ENCODE results near the gene KDELR1. TPM values are rescaled to one million over a fixed set of nuclear protein-coding genes. Genes with fewer than 3 reads are reported as not detected.

Gene KDELR1
- total and polyA plus RNA-seq, 9 of the 15 experiments (the other 6 are each of a cell fraction or from before 2014, with no cell fraction given) = 6.1 to 165 (median 58.5) TPM

- TF ChIP-seq ZBED1 (IDR thresholded peaks at IDR 0.05) (no peak), ASH1L (IDR thresholded peaks at IDR 0.05; ENCODE audit: borderline replicate concordance, low read depth, partially characterized antibody) (no peak), GABPB1 (CRISPR knock-in tag; IDR thresholded peaks at IDR 0.05) (peak; percentile 88), CUX1 (CRISPR knock-in tag; IDR thresholded peaks at IDR 0.05) (peak; percentile 20; the same call in 1 of the 2 replicates), SIRT6 (IDR thresholded peaks at IDR 0.05; ENCODE audit: low read depth, low read length) (no peak), FOXM1 (IDR thresholded peaks at IDR 0.05; ENCODE audit: low read depth) (no peak), FOXM1 (CRISPR knock-in tag; IDR thresholded peaks at IDR 0.05; ENCODE audit: low read depth) (peak; percentile 42; the same call in 1 of the 2 replicates), MED1 (CRISPR knock-in tag; IDR thresholded peaks at IDR 0.05; ENCODE audit: borderline replicate concordance) (peak; percentile 82; the same call in 1 of the 2 replicates), ZNF398 (CRISPR knock-in tag; IDR thresholded peaks at IDR 0.05) (no peak), ZFP36 (IDR thresholded peaks at IDR 0.05; ENCODE audit: low read depth, low read length, partially characterized antibody) (no peak), YY1 (IDR thresholded peaks at IDR 0.05; ENCODE audit: borderline replicate concordance in 1 of 3, control insufficient read depth in 1 of 3, extremely low read depth in 1 of 3, insufficient read depth in 3 of 3, insufficient read length in 1 of 3, insufficient replicate concordance in 2 of 3, low read depth in 1 of 3, low read length in 2 of 3) (peak in 2 of 3 experiments; percentile 20 to 23), NR4A1 (CRISPR knock-in tag; IDR thresholded peaks at IDR 0.05) (no peak), NR4A1 (tag; IDR thresholded peaks at IDR 0.05) (0 out of 2 replicates have a peak, but pooled peaks have one; percentile 34), POLR2G (IDR thresholded peaks at IDR 0.05; ENCODE audit: low read depth, low read length) (peak; percentile 85), OTX1 (CRISPR knock-in tag; IDR thresholded peaks at IDR 0.05) (peak; percentile 92), ATF7 (IDR thresholded peaks at IDR 0.05) (no peak), TEAD2 (tag; IDR thresholded peaks at IDR 0.05) (no peak), CCNT2 (IDR thresholded peaks at IDR 0.05; ENCODE audit: borderline replicate concordance, extremely low read depth, insufficient read length, low read depth, low read length) (peak; percentile 73), HNRNPH1 (optimal IDR thresholded peaks at IDR 0.05; ENCODE audit: low read depth, low read length) (no peak), MYNN (IDR thresholded peaks at IDR 0.05) (no peak), MYNN (CRISPR knock-in tag; IDR thresholded peaks at IDR 0.05) (no peak)
These were observed 7.3 kb upstream of the KDELR1 start (continued) for GRCh38 chr19:48398375-48399235.

All from K562 (cell line).